Peyer's patch (tissue), 4 donors: Measurements from ENCODE around the gene ARID1A.

Experiments
- POLR2A ChIP-seq, 2 donors: fragments of 450-650 bp; IDR thresholded peaks; one replicate each; pipeline ENCODE4 v1.5.1; 2017; ENCODE audit warnings: antibody characterized with exemption in 2 of 2, mild to moderate bottlenecking in 2 of 2, moderate library complexity in 2 of 2
- TF ChIP-seq, protein P1 (sequence below), 6 experiments: fragments of 450-650 bp in 4 of 6; fragments of 200-600 bp in 2 of 6; sonication (generic) in 1 of 6; IDR thresholded peaks; one replicate each; pipeline ENCODE4 v1.5.1; 2017 to 2019; ENCODE audit warnings: antibody characterized with exemption in 6 of 6, mild to moderate bottlenecking in 3 of 6, moderate library complexity in 1 of 6

DNA sequence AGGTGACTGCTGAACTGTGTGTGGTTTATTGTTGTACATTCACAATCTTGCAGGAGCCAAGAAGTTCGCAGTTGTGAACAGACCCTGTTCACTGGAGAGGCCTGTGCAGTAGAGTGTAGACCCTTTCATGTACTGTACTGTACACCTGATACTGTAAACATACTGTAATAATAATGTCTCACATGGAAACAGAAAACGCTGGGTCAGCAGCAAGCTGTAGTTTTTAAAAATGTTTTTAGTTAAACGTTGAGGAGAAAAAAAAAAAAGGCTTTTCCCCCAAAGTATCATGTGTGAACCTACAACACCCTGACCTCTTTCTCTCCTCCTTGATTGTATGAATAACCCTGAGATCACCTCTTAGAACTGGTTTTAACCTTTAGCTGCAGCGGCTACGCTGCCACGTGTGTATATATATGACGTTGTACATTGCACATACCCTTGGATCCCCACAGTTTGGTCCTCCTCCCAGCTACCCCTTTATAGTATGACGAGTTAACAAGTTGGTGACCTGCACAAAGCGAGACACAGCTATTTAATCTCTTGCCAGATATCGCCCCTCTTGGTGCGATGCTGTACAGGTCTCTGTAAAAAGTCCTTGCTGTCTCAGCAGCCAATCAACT is 85.5 kb downstream of the ARID1A start:
- TF ChIP-seq, protein P1, sequence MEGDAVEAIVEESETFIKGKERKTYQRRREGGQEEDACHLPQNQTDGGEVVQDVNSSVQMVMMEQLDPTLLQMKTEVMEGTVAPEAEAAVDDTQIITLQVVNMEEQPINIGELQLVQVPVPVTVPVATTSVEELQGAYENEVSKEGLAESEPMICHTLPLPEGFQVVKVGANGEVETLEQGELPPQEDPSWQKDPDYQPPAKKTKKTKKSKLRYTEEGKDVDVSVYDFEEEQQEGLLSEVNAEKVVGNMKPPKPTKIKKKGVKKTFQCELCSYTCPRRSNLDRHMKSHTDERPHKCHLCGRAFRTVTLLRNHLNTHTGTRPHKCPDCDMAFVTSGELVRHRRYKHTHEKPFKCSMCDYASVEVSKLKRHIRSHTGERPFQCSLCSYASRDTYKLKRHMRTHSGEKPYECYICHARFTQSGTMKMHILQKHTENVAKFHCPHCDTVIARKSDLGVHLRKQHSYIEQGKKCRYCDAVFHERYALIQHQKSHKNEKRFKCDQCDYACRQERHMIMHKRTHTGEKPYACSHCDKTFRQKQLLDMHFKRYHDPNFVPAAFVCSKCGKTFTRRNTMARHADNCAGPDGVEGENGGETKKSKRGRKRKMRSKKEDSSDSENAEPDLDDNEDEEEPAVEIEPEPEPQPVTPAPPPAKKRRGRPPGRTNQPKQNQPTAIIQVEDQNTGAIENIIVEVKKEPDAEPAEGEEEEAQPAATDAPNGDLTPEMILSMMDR (IDR thresholded peaks at IDR 0.05), result no peak
- no peak for TF ChIP-seq POLR2A (IDR thresholded peaks at IDR 0.05)
